K562 (cell line): ENCODE results near the gene SMARCA1.

Experiments used
- EZH2 ChIP-seq: IDR thresholded peaks from 2 replicates; pipeline ENCODE4 v1.6.1; 2012; ENCODE audit warnings: low read depth, mild to moderate bottlenecking, inconsistent platforms, low read length, borderline replicate concordance
- FOXA1 ChIP-seq: fragments of 450-650 bp; IDR thresholded peaks from 2 replicates; pipeline ENCODE4 v1.6.1; 2016; ENCODE audit warnings: mild to moderate bottlenecking, borderline replicate concordance
- MEIS2 ChIP-seq: fragments of 450-650 bp; IDR thresholded peaks from 2 replicates; pipeline ENCODE4 v1.6.1; 2014; ENCODE audit warnings: mild to moderate bottlenecking; ENCODE audit not compliant: partially characterized antibody
- PHB ChIP-seq: fragments of 250-450 bp; sonication (Bioruptor Pico); IDR thresholded peaks from 2 replicates; pipeline ENCODE4 v1.5.0; 2021
- POLR2A ChIP-seq: fragments of 450-650 bp; conservative IDR thresholded peaks from 2 replicates; pipeline ENCODE4 v1.6.1; 2016
- SMAD4 ChIP-seq: fragments of 250-450 bp; sonication (Bioruptor Pico); conservative IDR thresholded peaks from 2 replicates; pipeline ENCODE4 v1.8.0; 2021; ENCODE audit warnings: inconsistent platforms, mild to moderate bottlenecking, moderate library complexity
- TF ChIP-seq, protein P1 (sequence below): fragments of 450-650 bp; formaldehyde crosslinking; conservative IDR thresholded peaks from 2 replicates; pipeline ENCODE4 v1.4.0; 2022; ENCODE audit warnings: mild to moderate bottlenecking, missing genetic modification characterization
- TF ChIP-seq, protein P2 (sequence below), 2 experiments: fragments of 450-650 bp; conservative IDR thresholded peaks; 2 replicates each; pipeline ENCODE4 v1.6.1; 2017; ENCODE audit warnings: mild to moderate bottlenecking in 2 of 2, moderate library complexity in 2 of 2
- TF ChIP-seq, protein P3 (sequence below), 3 experiments: IDR thresholded peaks in 2 of 3; conservative IDR thresholded peaks in 1 of 3; 2 replicates each; pipeline ENCODE4 v1.5.1; 2011 to 2012; ENCODE audit warnings: low read length in 3 of 3, mild to moderate bottlenecking in 3 of 3, control low read depth in 2 of 3, improper control_type of control experiment in 1 of 3, inconsistent platforms in 1 of 3, low read depth in 1 of 3, mixed read lengths in 1 of 3, moderate library complexity in 1 of 3; ENCODE audit not compliant: insufficient read depth in 2 of 3

DNA sequence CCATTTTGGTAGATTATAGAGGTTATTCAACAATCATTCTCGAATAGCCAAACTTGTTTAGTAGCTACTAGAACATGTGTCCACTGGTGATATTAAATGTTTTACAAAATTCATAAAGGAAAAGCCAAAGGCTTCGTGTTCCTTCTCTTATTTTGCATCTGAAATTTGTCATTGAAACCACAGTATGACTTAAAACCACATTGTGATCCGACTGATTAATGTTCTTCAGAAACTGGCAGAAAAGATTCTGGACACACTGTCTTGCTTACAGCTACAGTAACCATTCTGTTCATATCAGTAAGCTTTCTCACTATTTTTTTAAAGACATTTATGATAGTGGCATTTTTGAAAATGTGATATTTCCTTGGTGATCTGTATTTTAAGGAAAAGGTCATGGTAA lies 2.6 kb upstream of the SMARCA1 start:
- no peak for TF ChIP-seq PHB (CRISPR knock-in tag)
- no peak for TF ChIP-seq EZH2
- TF ChIP-seq, protein P1, sequence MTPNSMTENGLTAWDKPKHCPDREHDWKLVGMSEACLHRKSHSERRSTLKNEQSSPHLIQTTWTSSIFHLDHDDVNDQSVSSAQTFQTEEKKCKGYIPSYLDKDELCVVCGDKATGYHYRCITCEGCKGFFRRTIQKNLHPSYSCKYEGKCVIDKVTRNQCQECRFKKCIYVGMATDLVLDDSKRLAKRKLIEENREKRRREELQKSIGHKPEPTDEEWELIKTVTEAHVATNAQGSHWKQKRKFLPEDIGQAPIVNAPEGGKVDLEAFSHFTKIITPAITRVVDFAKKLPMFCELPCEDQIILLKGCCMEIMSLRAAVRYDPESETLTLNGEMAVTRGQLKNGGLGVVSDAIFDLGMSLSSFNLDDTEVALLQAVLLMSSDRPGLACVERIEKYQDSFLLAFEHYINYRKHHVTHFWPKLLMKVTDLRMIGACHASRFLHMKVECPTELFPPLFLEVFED: no peak
- TF ChIP-seq, protein P2, sequence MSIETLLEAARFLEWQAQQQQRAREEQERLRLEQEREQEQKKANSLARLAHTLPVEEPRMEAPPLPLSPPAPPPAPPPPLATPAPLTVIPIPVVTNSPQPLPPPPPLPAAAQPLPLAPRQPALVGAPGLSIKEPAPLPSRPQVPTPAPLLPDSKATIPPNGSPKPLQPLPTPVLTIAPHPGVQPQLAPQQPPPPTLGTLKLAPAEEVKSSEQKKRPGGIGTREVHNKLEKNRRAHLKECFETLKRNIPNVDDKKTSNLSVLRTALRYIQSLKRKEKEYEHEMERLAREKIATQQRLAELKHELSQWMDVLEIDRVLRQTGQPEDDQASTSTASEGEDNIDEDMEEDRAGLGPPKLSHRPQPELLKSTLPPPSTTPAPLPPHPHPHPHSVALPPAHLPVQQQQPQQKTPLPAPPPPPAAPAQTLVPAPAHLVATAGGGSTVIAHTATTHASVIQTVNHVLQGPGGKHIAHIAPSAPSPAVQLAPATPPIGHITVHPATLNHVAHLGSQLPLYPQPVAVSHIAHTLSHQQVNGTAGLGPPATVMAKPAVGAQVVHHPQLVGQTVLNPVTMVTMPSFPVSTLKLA (conservative IDR thresholded peaks at IDR 0.05): no peak
- TF ChIP-seq FOXA1: no peak
- TF ChIP-seq MEIS2: no peak
- no peak for TF ChIP-seq SMAD4 (CRISPR knock-in tag)
- TF ChIP-seq, protein P3, sequence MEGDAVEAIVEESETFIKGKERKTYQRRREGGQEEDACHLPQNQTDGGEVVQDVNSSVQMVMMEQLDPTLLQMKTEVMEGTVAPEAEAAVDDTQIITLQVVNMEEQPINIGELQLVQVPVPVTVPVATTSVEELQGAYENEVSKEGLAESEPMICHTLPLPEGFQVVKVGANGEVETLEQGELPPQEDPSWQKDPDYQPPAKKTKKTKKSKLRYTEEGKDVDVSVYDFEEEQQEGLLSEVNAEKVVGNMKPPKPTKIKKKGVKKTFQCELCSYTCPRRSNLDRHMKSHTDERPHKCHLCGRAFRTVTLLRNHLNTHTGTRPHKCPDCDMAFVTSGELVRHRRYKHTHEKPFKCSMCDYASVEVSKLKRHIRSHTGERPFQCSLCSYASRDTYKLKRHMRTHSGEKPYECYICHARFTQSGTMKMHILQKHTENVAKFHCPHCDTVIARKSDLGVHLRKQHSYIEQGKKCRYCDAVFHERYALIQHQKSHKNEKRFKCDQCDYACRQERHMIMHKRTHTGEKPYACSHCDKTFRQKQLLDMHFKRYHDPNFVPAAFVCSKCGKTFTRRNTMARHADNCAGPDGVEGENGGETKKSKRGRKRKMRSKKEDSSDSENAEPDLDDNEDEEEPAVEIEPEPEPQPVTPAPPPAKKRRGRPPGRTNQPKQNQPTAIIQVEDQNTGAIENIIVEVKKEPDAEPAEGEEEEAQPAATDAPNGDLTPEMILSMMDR (IDR thresholded peaks at IDR 0.05 in 2 of 3, conservative IDR thresholded peaks at IDR 0.05 in 1 of 3; ENCODE audit: insufficient read depth in 2 of 3, low read depth in 1 of 3, low read length in 3 of 3): no peak
- TF ChIP-seq POLR2A: no peak
